ENCODE measurements around the gene FXYD5.

The FXYD5 gene

DNA sequence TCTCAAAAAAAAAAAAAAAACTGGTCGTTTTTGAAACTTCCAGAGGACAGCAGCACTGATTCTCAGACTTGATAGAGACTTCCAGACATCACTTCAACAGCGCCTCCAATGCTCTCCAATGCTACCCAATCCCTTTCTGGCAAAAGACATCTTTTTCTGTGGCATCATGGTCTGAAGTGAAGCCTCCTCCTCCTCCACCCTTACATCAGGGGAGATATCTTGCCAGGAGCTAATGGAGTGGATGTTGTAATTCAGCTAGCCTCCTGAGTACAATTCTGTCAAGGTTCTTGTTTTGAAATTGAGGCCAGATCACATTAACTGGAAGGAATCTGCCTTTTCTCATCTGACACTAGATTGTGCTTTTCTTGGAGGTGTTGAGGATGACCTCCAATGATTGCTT is 24.2 kb downstream of the FXYD5 start:
- H4K20me1 ChIP-seq (ENCODE audit: insufficient read depth, low read length): no peaks in the 10 kb centered on the region
- no peak overlapping the region for H2AFZ ChIP-seq (ENCODE audit: low read length)
- no peaks in the 10 kb centered on the region for H3K9me3 ChIP-seq (replicated peaks; ENCODE audit: insufficient read depth, low read length)

DNA sequence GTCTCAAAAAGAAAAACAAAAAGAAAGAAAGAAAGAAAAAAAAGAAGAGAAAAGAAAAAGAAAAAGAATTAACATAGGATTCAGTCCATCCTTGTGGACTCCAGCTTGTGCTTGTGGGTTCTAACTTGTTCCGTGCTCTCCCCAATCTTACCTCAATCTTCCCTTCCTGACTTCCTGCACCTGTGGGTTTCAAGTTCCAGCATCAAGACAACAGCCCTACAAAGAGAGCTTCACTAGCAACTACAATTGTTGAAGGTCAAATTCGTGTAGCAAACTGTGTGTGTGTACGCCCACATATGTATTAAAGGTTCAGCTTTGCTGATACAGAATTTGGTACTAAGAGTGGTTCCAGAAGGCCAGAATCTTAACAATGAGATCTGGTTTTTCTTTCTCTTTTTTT is 25.3 kb downstream of the FXYD5 start:
- Histone ChIP-seq H3F3A (ENCODE audit: insufficient read depth, low read length) (no peaks in the 10 kb centered on the region), H3K36me3 (replicated peaks; ENCODE audit: insufficient read depth, low read length) (no peaks in the 10 kb centered on the region), H3K9me3 (replicated peaks; ENCODE audit: insufficient read depth, low read length) (no peaks in the 10 kb centered on the region), H3K9me2 (replicated peaks; ENCODE audit: insufficient read depth, low read length) (no peaks in the 10 kb centered on the region), H3K4me2 (ENCODE audit: low read depth, low read length) (no peak overlapping the region), H3K79me2 (ENCODE audit: low read length) (no peaks in the 10 kb centered on the region), H4K20me1 (ENCODE audit: insufficient read depth, low read length) (no peaks in the 10 kb centered on the region), H2AFZ (ENCODE audit: low read length) (no peak overlapping the region), H3K4me3 (ENCODE audit: low read length) (no peak overlapping the region), H3K9ac (ENCODE audit: low read length) (no peak overlapping the region), H3K27me3 (replicated peaks; ENCODE audit: insufficient read depth, low read length) (no peaks in the 10 kb centered on the region), H3K4me1 (ENCODE audit: low read length) (no peaks in the 10 kb centered on the region), H3K27ac (ENCODE audit: low read length) (no peak overlapping the region)
- no peak for DNase-seq
- TF ChIP-seq EZH2 (optimal IDR thresholded peaks at IDR 0.05; ENCODE audit: low read depth, low read length) (no peak), EZH2phosphoT487 (IDR thresholded peaks at IDR 0.05; ENCODE audit: low read length) (no peak)
- TF ChIP-seq, protein P1, sequence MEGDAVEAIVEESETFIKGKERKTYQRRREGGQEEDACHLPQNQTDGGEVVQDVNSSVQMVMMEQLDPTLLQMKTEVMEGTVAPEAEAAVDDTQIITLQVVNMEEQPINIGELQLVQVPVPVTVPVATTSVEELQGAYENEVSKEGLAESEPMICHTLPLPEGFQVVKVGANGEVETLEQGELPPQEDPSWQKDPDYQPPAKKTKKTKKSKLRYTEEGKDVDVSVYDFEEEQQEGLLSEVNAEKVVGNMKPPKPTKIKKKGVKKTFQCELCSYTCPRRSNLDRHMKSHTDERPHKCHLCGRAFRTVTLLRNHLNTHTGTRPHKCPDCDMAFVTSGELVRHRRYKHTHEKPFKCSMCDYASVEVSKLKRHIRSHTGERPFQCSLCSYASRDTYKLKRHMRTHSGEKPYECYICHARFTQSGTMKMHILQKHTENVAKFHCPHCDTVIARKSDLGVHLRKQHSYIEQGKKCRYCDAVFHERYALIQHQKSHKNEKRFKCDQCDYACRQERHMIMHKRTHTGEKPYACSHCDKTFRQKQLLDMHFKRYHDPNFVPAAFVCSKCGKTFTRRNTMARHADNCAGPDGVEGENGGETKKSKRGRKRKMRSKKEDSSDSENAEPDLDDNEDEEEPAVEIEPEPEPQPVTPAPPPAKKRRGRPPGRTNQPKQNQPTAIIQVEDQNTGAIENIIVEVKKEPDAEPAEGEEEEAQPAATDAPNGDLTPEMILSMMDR (IDR thresholded peaks at IDR 0.05; ENCODE audit: low read length): no peak

More for the DNA sequence above, 24.2 kb downstream of the FXYD5 start:
- no peaks in the 10 kb centered on the region for H3K4me1 ChIP-seq (ENCODE audit: low read length)
- no peaks in the 10 kb centered on the region for H3K9me2 ChIP-seq (replicated peaks; ENCODE audit: insufficient read depth, low read length)
- no peaks in the 10 kb centered on the region for H3K27me3 ChIP-seq (replicated peaks; ENCODE audit: insufficient read depth, low read length)
- no peak overlapping the region for H3K27ac ChIP-seq (ENCODE audit: low read length)
- no peak overlapping the region for H3K9ac ChIP-seq (ENCODE audit: low read length)
- no peaks in the 10 kb centered on the region for H3K79me2 ChIP-seq (ENCODE audit: low read length)
- no peaks in the 10 kb centered on the region for H3K36me3 ChIP-seq (replicated peaks; ENCODE audit: insufficient read depth, low read length)
- no peak overlapping the region for H3K4me3 ChIP-seq (ENCODE audit: low read length)
- H3K4me2 ChIP-seq (ENCODE audit: low read depth, low read length): no peak overlapping the region
- TF ChIP-seq, protein P1 (IDR thresholded peaks at IDR 0.05; ENCODE audit: low read length): no peak
- no peaks in the 10 kb centered on the region for H3F3A ChIP-seq (ENCODE audit: insufficient read depth, low read length)
- DNase-seq: no peak

DNA sequence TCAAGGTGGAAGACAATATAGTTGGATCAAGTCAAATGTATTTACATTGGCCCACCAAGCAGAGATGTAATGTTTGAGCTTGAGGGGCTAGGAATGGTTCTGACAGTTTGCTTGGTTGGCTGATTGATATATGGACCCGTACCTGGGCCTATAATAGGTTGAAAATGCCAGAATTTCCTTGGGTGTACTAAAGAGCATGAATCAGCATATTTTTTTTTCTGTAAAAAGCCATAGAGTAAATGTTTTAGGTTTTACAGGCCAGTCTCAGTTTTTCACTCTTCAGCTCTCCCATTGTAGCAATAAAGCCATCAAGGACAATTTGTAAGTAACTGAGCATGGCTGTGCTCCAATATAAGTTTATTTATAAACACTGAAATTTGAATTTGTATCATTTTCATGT is 26.9 kb downstream of the FXYD5 start:
- Histone ChIP-seq H3K4me1 (ENCODE audit: low read length) (no peaks in the 10 kb centered on the region), H4K20me1 (ENCODE audit: insufficient read depth, low read length) (no peaks in the 10 kb centered on the region), H3K9me2 (replicated peaks; ENCODE audit: insufficient read depth, low read length) (no peaks in the 10 kb centered on the region), H3K27me3 (replicated peaks; ENCODE audit: insufficient read depth, low read length) (no peaks in the 10 kb centered on the region), H3K36me3 (replicated peaks; ENCODE audit: insufficient read depth, low read length) (no peaks in the 10 kb centered on the region), H3K4me2 (ENCODE audit: low read depth, low read length) (no peak overlapping the region), H3F3A (ENCODE audit: insufficient read depth, low read length) (no peaks in the 10 kb centered on the region), H3K4me3 (ENCODE audit: low read length) (no peak overlapping the region), H3K9ac (ENCODE audit: low read length) (no peak overlapping the region), H3K27ac (ENCODE audit: low read length) (no peak overlapping the region), H3K79me2 (ENCODE audit: low read length) (no peaks in the 10 kb centered on the region), H3K9me3 (replicated peaks; ENCODE audit: insufficient read depth, low read length) (no peaks in the 10 kb centered on the region), H2AFZ (ENCODE audit: low read length) (no peak overlapping the region)
- no peak for DNase-seq
- TF ChIP-seq EZH2 (optimal IDR thresholded peaks at IDR 0.05; ENCODE audit: low read depth, low read length): no peak
- no peak for TF ChIP-seq EZH2phosphoT487 (IDR thresholded peaks at IDR 0.05; ENCODE audit: low read length)
- TF ChIP-seq, protein P1 (IDR thresholded peaks at IDR 0.05; ENCODE audit: low read length): no peak

Data from MM.1S (cell line).